Common myeloid progenitor, CD34-positive (primary cell): ENCODE measurements around the gene FBXO24.

ENCODE experiments used
- CTCF ChIA-PET: fragments of 350-600 bp; sonication (Branson Sonifier 250); formaldehyde crosslinking; loops from one replicate; lab custom pipeline; 2021; ENCODE audit warnings: antibody characterized with exemption; lab: Charles Lee
- POLR2A ChIA-PET: fragments of 350-600 bp; sonication (Branson Sonifier 250); formaldehyde crosslinking; loops from one replicate; lab custom pipeline; 2021; ENCODE audit warnings: antibody characterized with exemption; lab: Charles Lee
- DNase-seq, 3 donors: peaks; one replicate each; pipeline versions ENCODE4 v3.0.0 to v3.0.0-alpha.2; 2013
- H3K27ac ChIP-seq, 2 experiments: 1 replicate in 1 of 2; 2 replicates in 1 of 2; pipeline ENCODE4 v1.7.0; 2013; ENCODE audit warnings: inconsistent platforms in 2 of 2, low read length in 2 of 2, mild to moderate bottlenecking in 2 of 2, low read depth in 1 of 2, moderate library complexity in 1 of 2; ENCODE audit not compliant: severe bottlenecking in 2 of 2, insufficient read depth in 1 of 2, poor library complexity in 1 of 2
- H3K27me3 ChIP-seq, 5 experiments: replicated peaks in 2 of 5; 1 replicate in 3 of 5; 2 replicates in 2 of 5; pipeline versions ENCODE4 v1.6.1 to v1.7.0; 2013; ENCODE audit warnings: low read length in 4 of 5, mild to moderate bottlenecking in 2 of 5, moderate library complexity in 2 of 5, inconsistent platforms in 1 of 5; ENCODE audit not compliant: insufficient read depth in 5 of 5, control insufficient read depth in 4 of 5
- H3K36me3 ChIP-seq, 4 experiments: 1 replicate in 2 of 4; 2 replicates in 2 of 4; pipeline versions ENCODE4 v1.6.1 to v1.7.0; 2013; ENCODE audit warnings: low read length in 3 of 4, control low read depth in 1 of 4, mild to moderate bottlenecking in 1 of 4; ENCODE audit not compliant: control insufficient read depth in 4 of 4, insufficient read depth in 4 of 4
- H3K4me1 ChIP-seq, 4 experiments: 1 replicate in 3 of 4; 2 replicates in 1 of 4; pipeline versions ENCODE4 v1.6.1 to v1.7.1; 2013; ENCODE audit warnings: low read length in 3 of 4, mild to moderate bottlenecking in 3 of 4, control low read depth in 1 of 4, inconsistent platforms in 1 of 4, moderate library complexity in 1 of 4; ENCODE audit not compliant: control insufficient read depth in 4 of 4, insufficient read depth in 4 of 4; ENCODE audit errors: control extremely low read depth in 1 of 4
- H3K4me3 ChIP-seq, 7 experiments: 1 replicate in 4 of 7; 2 replicates in 3 of 7; pipeline versions ENCODE4 v1.5.1 to v1.7.0; 2013; ENCODE audit warnings: mild to moderate bottlenecking in 7 of 7, low read length in 6 of 7, moderate library complexity in 6 of 7, inconsistent platforms in 2 of 7, low read depth in 2 of 7, control low read depth in 1 of 7; ENCODE audit not compliant: insufficient read depth in 4 of 7, control insufficient read depth in 1 of 7; ENCODE audit errors: extremely low read depth in 1 of 7
- H3K9me3 ChIP-seq, 5 experiments: 1 replicate in 4 of 5; 2 replicates in 1 of 5; pipeline versions ENCODE4 v1.6.1 to v1.7.1; 2013; ENCODE audit warnings: low read length in 4 of 5, mild to moderate bottlenecking in 2 of 5, inconsistent platforms in 1 of 5, low read depth in 1 of 5, moderate library complexity in 1 of 5; ENCODE audit not compliant: control insufficient read depth in 4 of 5, insufficient read depth in 2 of 5; ENCODE audit errors: control extremely low read depth in 1 of 5
- WGBS: methylation state at CpG from one replicate; pipeline ENCODE4 v1.1.5; 2013; ENCODE audit not compliant: insufficient coverage; 5-methylcytosine and 5-hydroxymethylcytosine counted together

FBXO24 gene

DNA sequence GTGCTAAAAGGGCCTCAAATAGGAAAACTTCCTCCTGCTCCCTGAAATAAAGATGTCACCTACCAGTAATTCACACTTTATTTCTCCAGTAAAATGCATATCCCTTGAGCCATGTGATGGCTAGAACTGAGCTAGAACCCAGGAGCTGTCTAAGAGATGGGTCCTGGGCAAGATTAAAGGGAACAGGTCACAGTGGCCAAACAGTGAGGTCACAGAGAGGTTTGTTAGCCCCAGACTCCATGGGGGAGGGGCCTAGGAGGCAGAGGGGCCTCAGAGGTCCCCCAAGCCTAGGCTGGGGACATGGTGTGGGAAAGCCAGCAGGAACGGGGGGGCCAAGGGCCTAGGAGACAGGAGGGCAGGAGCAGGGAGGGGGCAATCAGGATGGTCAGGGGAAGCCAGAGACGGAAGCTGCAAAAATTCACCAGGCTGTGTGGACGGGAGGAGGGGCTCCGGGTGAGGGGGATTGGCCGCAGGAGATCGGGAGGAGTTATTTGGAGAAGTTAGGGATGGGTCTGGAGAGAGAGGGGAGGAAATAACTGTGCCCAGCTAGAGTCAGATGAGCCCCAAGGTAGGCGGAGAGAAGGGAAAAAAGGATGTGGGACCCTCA is 3.3 kb downstream of the FBXO24 start:
- 47% methylated on average over 7 of the region's 7 CpGs for WGBS
- DNase-seq: no peak

GRCh38 chr7:100590077-100590737 is 4.1 kb downstream of the FBXO24 start:
- Histone ChIP-seq H3K27ac (no peak overlapping the region), H3K9me3 (no peaks in the 10 kb centered on the region), H3K4me3 (peak overlapping the region in 2 of 7 experiments; percentile 16 to 54), H3K36me3 (no peaks in the 10 kb centered on the region), H3K4me1 (peaks cover 0 to 24% (median 16%) of the 10 kb centered on the region in 4 experiments), H3K27me3 (peaks cover 0 to 4% (median 0%) of the 10 kb centered on the region in 5 experiments)
- 35% methylated on average over 18 of the region's 20 CpGs for WGBS
- no peak for DNase-seq
- POLR2A ChIA-PET: no interaction called here
- CTCF ChIA-PET: interaction anchor here (0.8 to 12.6 kb wide), 10 partner anchors 9 to 125 kb away, joined by 3 to 242 read pairs (median 10); partner anchors contain the start of genes MOSPD3 and PCOLCE

More for the DNA sequence above, 3.3 kb downstream of the FBXO24 start:
- Histone ChIP-seq H3K27ac (no peak overlapping the region), H3K36me3 (no peaks in the 10 kb centered on the region), H3K9me3 (no peaks in the 10 kb centered on the region), H3K4me3 (no peak overlapping the region), H3K4me1 (peaks cover 0 to 31% (median 24%) of the 10 kb centered on the region in 4 experiments), H3K27me3 (peaks cover 0 to 4% (median 0%) of the 10 kb centered on the region in 5 experiments)
- ChIA-PET CTCF (interaction anchor here (0.7 to 12.6 kb wide), 18 partner anchors 9 to 213 kb away, joined by 3 to 242 read pairs (median 5); partner anchors contain the start of genes MOSPD3, PCOLCE and SPACDR), POLR2A (interaction anchor here (0.9 to 1.3 kb wide), 2 partner anchors 84 to 161 kb away, joined by 4 to 6 read pairs; partner anchors contain the start of genes GNB2 and ZCWPW1)

DNA sequence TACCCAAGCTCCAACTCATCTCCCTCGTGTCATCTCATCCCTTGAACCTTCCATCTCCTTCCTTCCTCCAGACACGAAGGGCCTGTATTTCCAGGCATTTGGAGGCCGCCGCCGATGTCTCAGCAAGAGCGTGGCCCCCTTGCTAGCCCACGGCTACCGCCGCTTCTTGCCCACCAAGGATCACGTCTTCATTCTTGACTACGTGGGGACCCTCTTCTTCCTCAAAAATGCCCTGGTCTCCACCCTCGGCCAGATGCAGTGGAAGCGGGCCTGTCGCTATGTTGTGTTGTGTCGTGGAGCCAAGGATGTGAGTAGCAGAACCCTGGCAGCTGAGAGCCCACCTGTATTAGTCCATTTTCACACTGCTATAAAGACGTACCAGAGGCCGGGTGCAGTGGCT is 5.5 kb downstream of the FBXO24 start:
- ChIA-PET POLR2A (no interaction called here), CTCF (interaction anchor here (0.7 to 12.6 kb wide), 4 partner anchors 14 to 126 kb away, joined by 3 to 242 read pairs (median 4); no protein-coding TSS in a partner anchor)
- Histone ChIP-seq H3K4me3 (no peak overlapping the region), H3K27me3 (peaks cover 0 to 4% (median 0%) of the 10 kb centered on the region in 5 experiments), H3K4me1 (peaks cover 0 to 19% (median 13%) of the 10 kb centered on the region in 4 experiments), H3K36me3 (no peaks in the 10 kb centered on the region), H3K9me3 (no peaks in the 10 kb centered on the region), H3K27ac (no peak overlapping the region)
- DNase-seq: no peak
- WGBS: 97% methylated on average over 15 of the region's 17 CpGs

DNA sequence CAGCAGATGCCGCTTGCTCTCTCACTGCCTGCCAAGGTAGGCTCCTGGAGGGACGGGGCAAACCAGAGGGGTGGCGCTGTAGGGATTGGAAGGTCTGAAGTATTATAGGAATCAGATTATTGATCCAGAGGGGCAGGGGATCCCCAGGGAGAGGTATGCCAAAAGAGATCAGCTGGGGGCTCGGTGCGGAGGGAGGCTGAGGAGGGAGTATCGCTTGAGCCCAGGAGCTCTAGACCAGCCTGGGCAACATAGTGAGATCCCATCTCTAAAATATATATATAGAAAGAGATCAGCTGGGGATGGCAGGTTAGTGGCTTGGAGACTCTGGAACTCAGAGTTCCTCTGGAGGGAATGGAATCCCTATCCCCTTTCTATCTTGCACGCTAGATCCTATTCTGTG is 9.1 kb downstream of the FBXO24 start:
- POLR2A ChIA-PET: no interaction called here
- Histone ChIP-seq H3K27me3 (peaks cover 0 to 1% (median 0%) of the 10 kb centered on the region in 5 experiments), H3K27ac (no peak overlapping the region), H3K4me1 (peaks cover 0 to 9% (median 3%) of the 10 kb centered on the region in 4 experiments), H3K36me3 (no peaks in the 10 kb centered on the region), H3K4me3 (no peak overlapping the region), H3K9me3 (no peaks in the 10 kb centered on the region)
- CTCF ChIA-PET: interaction anchor here (1.1 to 2.1 kb wide), 2 partner anchors 28 to 111 kb away, joined by 3 to 6 read pairs; partner anchors contain the start of gene POP7
- DNase-seq: no peak
- WGBS: 100% methylated on average over 4 of the region's 7 CpGs

DNA sequence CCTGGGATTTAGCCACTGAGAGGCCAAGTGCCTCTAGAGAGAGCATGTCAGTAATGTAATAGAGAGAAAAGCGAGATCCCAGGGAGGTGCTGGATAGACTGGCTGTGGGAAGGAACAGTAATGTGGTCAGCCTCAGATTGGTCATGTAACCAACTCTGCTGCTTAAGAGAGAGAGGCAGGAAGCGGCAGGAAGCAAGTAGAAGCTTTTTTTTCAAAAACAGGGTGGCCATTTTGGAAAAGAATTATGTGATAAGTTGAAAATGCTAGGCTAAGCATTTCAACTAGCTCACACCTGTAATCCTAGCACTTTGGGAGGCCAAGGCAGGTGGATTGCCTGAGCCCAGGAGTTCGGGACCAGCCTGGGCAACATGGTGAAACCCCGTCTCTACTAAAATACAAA is 12.3 kb downstream of the FBXO24 start:
- H3K27me3 ChIP-seq: no peaks in the 10 kb centered on the region
- peaks cover 0 to 6% (median 4%) of the 10 kb centered on the region in 4 experiments for H3K4me1 ChIP-seq
- H3K9me3 ChIP-seq: no peaks in the 10 kb centered on the region
- no peaks in the 10 kb centered on the region for H3K36me3 ChIP-seq
- POLR2A ChIA-PET: interaction anchor here (0.6 kb wide), 1 partner anchor 183 kb away, joined by 3 read pairs; no protein-coding TSS in a partner anchor
- no peak overlapping the region for H3K4me3 ChIP-seq
- DNase-seq: peak in 2 of 3 donors; percentile 50 to 57
- CTCF ChIA-PET: interaction anchor here (0.7 to 3.4 kb wide), 5 partner anchors 10 to 34 kb away, joined by 3 to 24 read pairs (median 4); no protein-coding TSS in a partner anchor
- H3K27ac ChIP-seq: no peak overlapping the region
- WGBS: 86% methylated on average over 1 of the region's 4 CpGs

- ChIA-PET CTCF (interaction anchor here (1.2 to 3.4 kb wide), 3 partner anchors 11 to 103 kb away, joined by 3 to 24 read pairs (median 4); no protein-coding TSS in a partner anchor), POLR2A (no interaction called here)
- no peak for DNase-seq
- Histone ChIP-seq H3K9me3 (no peaks in the 10 kb centered on the region), H3K4me3 (no peak overlapping the region), H3K36me3 (no peaks in the 10 kb centered on the region), H3K27me3 (peaks cover 0 to 2% (median 1%) of the 10 kb centered on the region in 5 experiments), H3K27ac (no peak overlapping the region), H3K4me1 (peaks cover 0 to 20% (median 18%) of the 10 kb centered on the region in 4 experiments)
- 87% methylated on average over 13 of the region's 18 CpGs for WGBS
Measured at GRCh38 chr7:100599911-100600729, 14.0 kb downstream of the FBXO24 start.
